ENCODE results near the gene SORCS1. TPM values are rescaled to one million over a fixed set of nuclear protein-coding genes. Genes with fewer than 3 reads are reported as not detected.

Gene SORCS1
- total RNA-seq, 1 experiment from 2014 or later: not detected

- ATAC-seq (no peak), DNase-seq (ENCODE audit: low read depth, low spot score) (no peak)
- no peak overlapping the region for H3K9ac ChIP-seq (ENCODE audit: low read length)
- H3K9me3 ChIP-seq (ENCODE audit: control insufficient read depth in 1 of 2, insufficient read depth in 1 of 2, low read depth in 1 of 2, low read length in 2 of 2): peaks cover 22 to 44% of the 10 kb centered on the region in 2 experiments; a peak in 3 of 4 replicates
- H3K79me2 ChIP-seq (ENCODE audit: insufficient read depth, low read length): no peaks in the 10 kb centered on the region
- ChIA-PET CTCF (no interaction called here), RAD21 (ENCODE audit: low non-redundant PET in 1 of 2, low total read pairs in 2 of 2, uncharacterized antibody in 2 of 2, unreplicated experiment in 2 of 2) (no interaction called here), POLR2A (no interaction called here)
- no peaks in the 10 kb centered on the region for H4K20me1 ChIP-seq (ENCODE audit: insufficient read depth)
- no TSS peak for BruUV-seq (replicated peaks)
- H3K4me3 ChIP-seq (replicated peaks in 1 of 2; ENCODE audit: low read depth in 1 of 2, low read length in 2 of 2): no peak overlapping the region
- H3K36me3 ChIP-seq (ENCODE audit: control insufficient read depth in 1 of 2, insufficient read depth in 2 of 2, low read length in 2 of 2): no peaks in the 10 kb centered on the region
- H3K27ac ChIP-seq (ENCODE audit: low read depth, low read length): no peak overlapping the region
- H3K9me2 ChIP-seq (ENCODE audit: insufficient read depth): no peaks in the 10 kb centered on the region
- no peak overlapping the region for H2AFZ ChIP-seq (ENCODE audit: low read depth, low read length, poor library complexity, severe bottlenecking)
- no peak for TF ChIP-seq ZNF274 (IDR thresholded peaks at IDR 0.05; ENCODE audit: low read depth, low read length)
- no peak for TF ChIP-seq CBX3 (IDR thresholded peaks at IDR 0.05; ENCODE audit: low read depth)
- TF ChIP-seq ZFX (IDR thresholded peaks at IDR 0.05): no peak
- TF ChIP-seq MAX (IDR thresholded peaks at IDR 0.05): no peak
- TF ChIP-seq EGR1 (IDR thresholded peaks at IDR 0.05; ENCODE audit: low read depth): no peak
- no peak for TF ChIP-seq FOSL1 (IDR thresholded peaks at IDR 0.05; ENCODE audit: low read depth)
- no peak for TF ChIP-seq POLR2A (IDR thresholded peaks at IDR 0.05; ENCODE audit: borderline replicate concordance, extremely low read depth, insufficient read depth, insufficient read length)
- TF ChIP-seq JUND (IDR thresholded peaks at IDR 0.05): no peak
- TF ChIP-seq RAD21 (IDR thresholded peaks at IDR 0.05; ENCODE audit: low read depth): no peak
- TF ChIP-seq, protein P1, sequence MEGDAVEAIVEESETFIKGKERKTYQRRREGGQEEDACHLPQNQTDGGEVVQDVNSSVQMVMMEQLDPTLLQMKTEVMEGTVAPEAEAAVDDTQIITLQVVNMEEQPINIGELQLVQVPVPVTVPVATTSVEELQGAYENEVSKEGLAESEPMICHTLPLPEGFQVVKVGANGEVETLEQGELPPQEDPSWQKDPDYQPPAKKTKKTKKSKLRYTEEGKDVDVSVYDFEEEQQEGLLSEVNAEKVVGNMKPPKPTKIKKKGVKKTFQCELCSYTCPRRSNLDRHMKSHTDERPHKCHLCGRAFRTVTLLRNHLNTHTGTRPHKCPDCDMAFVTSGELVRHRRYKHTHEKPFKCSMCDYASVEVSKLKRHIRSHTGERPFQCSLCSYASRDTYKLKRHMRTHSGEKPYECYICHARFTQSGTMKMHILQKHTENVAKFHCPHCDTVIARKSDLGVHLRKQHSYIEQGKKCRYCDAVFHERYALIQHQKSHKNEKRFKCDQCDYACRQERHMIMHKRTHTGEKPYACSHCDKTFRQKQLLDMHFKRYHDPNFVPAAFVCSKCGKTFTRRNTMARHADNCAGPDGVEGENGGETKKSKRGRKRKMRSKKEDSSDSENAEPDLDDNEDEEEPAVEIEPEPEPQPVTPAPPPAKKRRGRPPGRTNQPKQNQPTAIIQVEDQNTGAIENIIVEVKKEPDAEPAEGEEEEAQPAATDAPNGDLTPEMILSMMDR (IDR thresholded peaks at IDR 0.05 in 2 of 3, conservative IDR thresholded peaks at IDR 0.05 in 1 of 3; ENCODE audit: borderline replicate concordance in 1 of 3, insufficient read depth in 1 of 3, low read depth in 2 of 3, low read length in 2 of 3): no peak
- no peak for TF ChIP-seq SRF (IDR thresholded peaks at IDR 0.05; ENCODE audit: low read depth)
- TF ChIP-seq, protein P2, sequence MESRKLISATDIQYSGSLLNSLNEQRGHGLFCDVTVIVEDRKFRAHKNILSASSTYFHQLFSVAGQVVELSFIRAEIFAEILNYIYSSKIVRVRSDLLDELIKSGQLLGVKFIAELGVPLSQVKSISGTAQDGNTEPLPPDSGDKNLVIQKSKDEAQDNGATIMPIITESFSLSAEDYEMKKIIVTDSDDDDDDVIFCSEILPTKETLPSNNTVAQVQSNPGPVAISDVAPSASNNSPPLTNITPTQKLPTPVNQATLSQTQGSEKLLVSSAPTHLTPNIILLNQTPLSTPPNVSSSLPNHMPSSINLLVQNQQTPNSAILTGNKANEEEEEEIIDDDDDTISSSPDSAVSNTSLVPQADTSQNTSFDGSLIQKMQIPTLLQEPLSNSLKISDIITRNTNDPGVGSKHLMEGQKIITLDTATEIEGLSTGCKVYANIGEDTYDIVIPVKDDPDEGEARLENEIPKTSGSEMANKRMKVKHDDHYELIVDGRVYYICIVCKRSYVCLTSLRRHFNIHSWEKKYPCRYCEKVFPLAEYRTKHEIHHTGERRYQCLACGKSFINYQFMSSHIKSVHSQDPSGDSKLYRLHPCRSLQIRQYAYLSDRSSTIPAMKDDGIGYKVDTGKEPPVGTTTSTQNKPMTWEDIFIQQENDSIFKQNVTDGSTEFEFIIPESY (IDR thresholded peaks at IDR 0.05; ENCODE audit: extremely low read depth, insufficient replicate concordance, low read length): no peak
- TF ChIP-seq, protein P3, sequence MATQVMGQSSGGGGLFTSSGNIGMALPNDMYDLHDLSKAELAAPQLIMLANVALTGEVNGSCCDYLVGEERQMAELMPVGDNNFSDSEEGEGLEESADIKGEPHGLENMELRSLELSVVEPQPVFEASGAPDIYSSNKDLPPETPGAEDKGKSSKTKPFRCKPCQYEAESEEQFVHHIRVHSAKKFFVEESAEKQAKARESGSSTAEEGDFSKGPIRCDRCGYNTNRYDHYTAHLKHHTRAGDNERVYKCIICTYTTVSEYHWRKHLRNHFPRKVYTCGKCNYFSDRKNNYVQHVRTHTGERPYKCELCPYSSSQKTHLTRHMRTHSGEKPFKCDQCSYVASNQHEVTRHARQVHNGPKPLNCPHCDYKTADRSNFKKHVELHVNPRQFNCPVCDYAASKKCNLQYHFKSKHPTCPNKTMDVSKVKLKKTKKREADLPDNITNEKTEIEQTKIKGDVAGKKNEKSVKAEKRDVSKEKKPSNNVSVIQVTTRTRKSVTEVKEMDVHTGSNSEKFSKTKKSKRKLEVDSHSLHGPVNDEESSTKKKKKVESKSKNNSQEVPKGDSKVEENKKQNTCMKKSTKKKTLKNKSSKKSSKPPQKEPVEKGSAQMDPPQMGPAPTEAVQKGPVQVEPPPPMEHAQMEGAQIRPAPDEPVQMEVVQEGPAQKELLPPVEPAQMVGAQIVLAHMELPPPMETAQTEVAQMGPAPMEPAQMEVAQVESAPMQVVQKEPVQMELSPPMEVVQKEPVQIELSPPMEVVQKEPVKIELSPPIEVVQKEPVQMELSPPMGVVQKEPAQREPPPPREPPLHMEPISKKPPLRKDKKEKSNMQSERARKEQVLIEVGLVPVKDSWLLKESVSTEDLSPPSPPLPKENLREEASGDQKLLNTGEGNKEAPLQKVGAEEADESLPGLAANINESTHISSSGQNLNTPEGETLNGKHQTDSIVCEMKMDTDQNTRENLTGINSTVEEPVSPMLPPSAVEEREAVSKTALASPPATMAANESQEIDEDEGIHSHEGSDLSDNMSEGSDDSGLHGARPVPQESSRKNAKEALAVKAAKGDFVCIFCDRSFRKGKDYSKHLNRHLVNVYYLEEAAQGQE (IDR thresholded peaks at IDR 0.05; ENCODE audit: low read depth): no peak
- no peak for TF ChIP-seq ATF3 (IDR thresholded peaks at IDR 0.05)
- no peak for TF ChIP-seq ELF1 (IDR thresholded peaks at IDR 0.05; ENCODE audit: borderline replicate concordance, low read depth)
- TF ChIP-seq CEBPB (IDR thresholded peaks at IDR 0.05; ENCODE audit: low read depth): no peak
- TF ChIP-seq EZH2phosphoT487 (IDR thresholded peaks at IDR 0.05; ENCODE audit: borderline replicate concordance): no peak
- no peaks in the 10 kb centered on the region for H3K4me1 ChIP-seq (ENCODE audit: control insufficient read depth in 1 of 2, insufficient read depth in 2 of 2, low read length in 2 of 2)
- H3K27me3 ChIP-seq (ENCODE audit: insufficient read depth, low read length): no peaks in the 10 kb centered on the region
- intact Hi-C loops (cut with micrococcal nuclease): no loop called here
- H3K4me2 ChIP-seq (ENCODE audit: low read length): no peak overlapping the region
These were observed 623.9 kb downstream of the SORCS1 start for GRCh38 chr10:106540645-106541044.

All from HCT116 (cell line).